ENCODE data around the gene ARHGAP27. TPM values are rescaled to one million over a fixed set of nuclear protein-coding genes. Genes with fewer than 3 reads are reported as not detected.

ARHGAP27 gene
- total and polyA plus RNA-seq, 2 experiments from 2014 or later = 21.1 to 27.9 TPM

DNA sequence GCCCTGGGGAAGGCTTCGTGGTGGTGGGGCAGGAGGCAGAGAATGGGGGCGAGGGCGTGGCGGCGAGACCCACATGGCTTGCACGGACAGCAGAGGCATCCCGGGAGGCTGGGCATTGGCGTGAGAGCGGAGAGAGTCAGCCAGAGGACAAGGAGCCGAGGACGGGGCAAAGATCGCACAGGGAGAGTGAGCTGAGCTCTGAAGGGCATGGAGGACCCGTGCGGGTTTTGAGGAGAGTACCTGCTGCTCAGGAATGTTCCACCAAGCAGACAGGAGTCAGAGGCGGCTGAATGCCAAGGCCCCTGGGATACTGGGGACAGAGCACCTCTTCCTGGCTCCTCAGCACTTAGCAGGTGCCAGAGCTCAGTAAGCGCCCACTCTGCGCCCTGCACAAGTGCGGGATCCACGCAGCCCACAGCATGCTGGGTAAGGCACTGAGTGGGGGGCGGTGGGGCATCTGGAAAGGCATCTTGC, 47.8 kb downstream of the ARHGAP27 start:
- Histone ChIP-seq H4K20me1 (ENCODE audit: insufficient read depth, poor library complexity, severe bottlenecking) (no peaks in the 10 kb centered on the region), H3K4me3 (no peak overlapping the region), H3K27me3 (no peaks in the 10 kb centered on the region), H3K9me3 (ENCODE audit: low read depth) (no peaks in the 10 kb centered on the region), H3K4me2 (no peak overlapping the region), H3K9me2 (replicated peaks; ENCODE audit: insufficient read depth) (no peaks in the 10 kb centered on the region), H3K79me2 (no peaks in the 10 kb centered on the region), H2AFZ (no peak overlapping the region), H3K36me3 (replicated peaks; ENCODE audit: insufficient read depth, low read depth) (no peaks in the 10 kb centered on the region), H3K27ac (no peak overlapping the region), H3K4me1 (ENCODE audit: insufficient read depth) (no peaks in the 10 kb centered on the region)
- no peak for TF ChIP-seq EZH2 (IDR thresholded peaks at IDR 0.05; ENCODE audit: borderline replicate concordance)
- no peak for DNase-seq (ENCODE audit: low spot score)
- WGBS (ENCODE audit: low lambda C conversion rate, missing lambda C conversion rate) = 91% methylated on average over 15 of the region's 20 CpGs

DNA sequence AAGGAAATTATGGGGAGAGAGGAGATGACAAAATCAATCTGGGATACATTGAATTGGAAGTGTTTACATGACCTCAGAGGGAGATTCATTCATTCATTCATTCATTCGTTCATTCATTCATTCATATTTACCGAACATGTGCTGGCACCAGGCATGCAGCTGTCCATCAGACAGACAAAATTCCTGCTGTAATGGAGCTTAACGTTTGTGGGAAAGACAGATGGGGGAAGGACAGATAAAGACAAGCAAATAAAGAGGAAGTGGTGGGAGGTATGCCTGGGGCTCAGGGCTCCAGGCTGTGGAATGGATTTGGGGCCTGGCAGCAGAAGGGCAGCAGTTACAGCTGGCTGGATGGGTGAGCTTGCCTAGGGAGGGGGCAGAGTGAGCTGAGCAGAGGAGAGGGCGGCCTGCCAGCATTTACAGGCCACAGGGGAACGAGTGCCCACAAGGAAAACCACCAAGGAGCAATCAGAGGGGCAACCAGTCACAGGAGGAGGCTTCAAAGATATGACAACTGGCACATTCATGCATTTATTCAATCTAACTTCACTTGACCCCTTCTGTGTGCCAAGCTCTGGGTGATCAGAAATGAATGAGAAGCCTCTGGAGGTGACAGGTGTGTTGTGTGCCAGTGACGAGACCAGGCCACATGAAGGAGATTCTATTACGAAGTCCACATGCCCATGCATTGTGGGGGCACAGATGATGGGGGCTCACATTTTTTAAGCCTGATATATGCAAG, 48.5 kb downstream of the ARHGAP27 start:
- Histone ChIP-seq H3K27ac (no peak overlapping the region), H3K9me2 (replicated peaks; ENCODE audit: insufficient read depth) (no peaks in the 10 kb centered on the region), H3K79me2 (no peaks in the 10 kb centered on the region), H3K36me3 (replicated peaks; ENCODE audit: insufficient read depth, low read depth) (no peaks in the 10 kb centered on the region), H3K4me1 (ENCODE audit: insufficient read depth) (no peaks in the 10 kb centered on the region), H3K4me3 (no peak overlapping the region), H2AFZ (no peak overlapping the region), H3K4me2 (no peak overlapping the region), H3K27me3 (no peaks in the 10 kb centered on the region), H4K20me1 (ENCODE audit: insufficient read depth, poor library complexity, severe bottlenecking) (no peaks in the 10 kb centered on the region), H3K9me3 (ENCODE audit: low read depth) (no peaks in the 10 kb centered on the region)
- TF ChIP-seq EZH2 (IDR thresholded peaks at IDR 0.05; ENCODE audit: borderline replicate concordance) = no peak
- TF ChIP-seq, protein P1, sequence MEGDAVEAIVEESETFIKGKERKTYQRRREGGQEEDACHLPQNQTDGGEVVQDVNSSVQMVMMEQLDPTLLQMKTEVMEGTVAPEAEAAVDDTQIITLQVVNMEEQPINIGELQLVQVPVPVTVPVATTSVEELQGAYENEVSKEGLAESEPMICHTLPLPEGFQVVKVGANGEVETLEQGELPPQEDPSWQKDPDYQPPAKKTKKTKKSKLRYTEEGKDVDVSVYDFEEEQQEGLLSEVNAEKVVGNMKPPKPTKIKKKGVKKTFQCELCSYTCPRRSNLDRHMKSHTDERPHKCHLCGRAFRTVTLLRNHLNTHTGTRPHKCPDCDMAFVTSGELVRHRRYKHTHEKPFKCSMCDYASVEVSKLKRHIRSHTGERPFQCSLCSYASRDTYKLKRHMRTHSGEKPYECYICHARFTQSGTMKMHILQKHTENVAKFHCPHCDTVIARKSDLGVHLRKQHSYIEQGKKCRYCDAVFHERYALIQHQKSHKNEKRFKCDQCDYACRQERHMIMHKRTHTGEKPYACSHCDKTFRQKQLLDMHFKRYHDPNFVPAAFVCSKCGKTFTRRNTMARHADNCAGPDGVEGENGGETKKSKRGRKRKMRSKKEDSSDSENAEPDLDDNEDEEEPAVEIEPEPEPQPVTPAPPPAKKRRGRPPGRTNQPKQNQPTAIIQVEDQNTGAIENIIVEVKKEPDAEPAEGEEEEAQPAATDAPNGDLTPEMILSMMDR (IDR thresholded peaks at IDR 0.05; ENCODE audit: poor library complexity) = no peak
- TF ChIP-seq EZH2phosphoT487 (IDR thresholded peaks at IDR 0.05; ENCODE audit: low read depth, severe bottlenecking, unreplicated experiment) = no peak
- DNase-seq (ENCODE audit: low spot score) = no peak
- 72% methylated on average over 7 of the region's 7 CpGs for WGBS (ENCODE audit: low lambda C conversion rate, missing lambda C conversion rate)

DNA sequence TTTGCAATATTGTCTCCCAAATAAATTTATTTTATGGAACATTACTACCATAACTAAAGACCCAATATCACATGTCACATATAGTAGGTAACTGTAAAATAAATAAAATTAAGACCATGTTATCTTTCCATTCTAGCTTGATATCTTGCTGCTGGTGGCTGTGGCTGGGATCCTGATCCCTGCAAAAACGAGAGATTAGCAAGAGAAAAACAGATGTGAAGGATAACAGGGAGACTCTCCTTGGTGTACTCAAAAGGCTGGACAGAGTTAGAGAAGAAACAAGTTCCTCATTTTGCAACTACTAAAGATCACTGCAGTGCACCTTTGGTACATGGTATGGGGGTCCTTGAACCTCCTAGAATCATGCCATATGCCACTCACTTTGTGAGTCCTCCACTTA, 49.7 kb downstream of the ARHGAP27 start:
- 38% methylated on average over 1 of the region's 1 CpG for WGBS (ENCODE audit: low lambda C conversion rate, missing lambda C conversion rate)
- Histone ChIP-seq H3K4me2 (no peak overlapping the region), H2AFZ (no peak overlapping the region), H3K9me2 (replicated peaks; ENCODE audit: insufficient read depth) (no peaks in the 10 kb centered on the region), H3K36me3 (replicated peaks; ENCODE audit: insufficient read depth, low read depth) (no peaks in the 10 kb centered on the region), H3K9me3 (ENCODE audit: low read depth) (no peaks in the 10 kb centered on the region), H3K4me1 (ENCODE audit: insufficient read depth) (no peaks in the 10 kb centered on the region), H3K4me3 (no peak overlapping the region), H3K79me2 (no peaks in the 10 kb centered on the region), H3K27me3 (no peaks in the 10 kb centered on the region), H4K20me1 (ENCODE audit: insufficient read depth, poor library complexity, severe bottlenecking) (no peaks in the 10 kb centered on the region), H3K27ac (no peak overlapping the region)
- DNase-seq (ENCODE audit: low spot score) = no peak
- TF ChIP-seq EZH2phosphoT487 (IDR thresholded peaks at IDR 0.05; ENCODE audit: low read depth, severe bottlenecking, unreplicated experiment) (no peak), EZH2 (IDR thresholded peaks at IDR 0.05; ENCODE audit: borderline replicate concordance) (no peak)
- TF ChIP-seq, protein P1 (IDR thresholded peaks at IDR 0.05; ENCODE audit: poor library complexity) = no peak

DNA sequence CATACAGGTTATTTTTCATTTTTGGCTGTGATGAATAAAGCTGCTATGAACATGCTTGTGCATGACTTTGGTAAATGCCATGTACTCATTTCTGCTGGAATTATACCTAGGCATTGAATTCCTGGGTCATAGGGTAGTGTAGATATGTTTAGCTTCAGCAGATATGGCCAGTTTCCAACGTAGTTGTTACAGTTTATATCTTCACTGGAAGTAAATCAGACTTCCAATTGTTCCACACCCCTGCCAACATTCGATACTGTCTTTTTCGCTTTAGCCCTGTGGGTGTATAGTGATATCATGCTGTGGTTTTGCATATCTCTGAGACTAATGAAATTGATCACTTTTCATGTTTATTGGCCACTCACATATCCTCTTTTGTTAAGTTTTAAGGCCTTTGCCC, 50.4 kb downstream of the ARHGAP27 start:
- H3K9me3 ChIP-seq (ENCODE audit: low read depth) = no peaks in the 10 kb centered on the region
- no peak overlapping the region for H3K4me2 ChIP-seq
- no peaks in the 10 kb centered on the region for H3K4me1 ChIP-seq (ENCODE audit: insufficient read depth)
- H3K27me3 ChIP-seq = no peaks in the 10 kb centered on the region
- H4K20me1 ChIP-seq (ENCODE audit: insufficient read depth, poor library complexity, severe bottlenecking) = no peaks in the 10 kb centered on the region
- H3K4me3 ChIP-seq = no peak overlapping the region
- WGBS (ENCODE audit: low lambda C conversion rate, missing lambda C conversion rate) = 77% methylated on average over 3 of the region's 3 CpGs
- no peak overlapping the region for H3K27ac ChIP-seq
- TF ChIP-seq, protein P1 (IDR thresholded peaks at IDR 0.05; ENCODE audit: poor library complexity) = no peak
- TF ChIP-seq EZH2phosphoT487 (IDR thresholded peaks at IDR 0.05; ENCODE audit: low read depth, severe bottlenecking, unreplicated experiment) (no peak), EZH2 (IDR thresholded peaks at IDR 0.05; ENCODE audit: borderline replicate concordance) (no peak)
- no peaks in the 10 kb centered on the region for H3K79me2 ChIP-seq
- no peaks in the 10 kb centered on the region for H3K9me2 ChIP-seq (replicated peaks; ENCODE audit: insufficient read depth)
- H2AFZ ChIP-seq = no peak overlapping the region
- H3K36me3 ChIP-seq (replicated peaks; ENCODE audit: insufficient read depth, low read depth) = no peaks in the 10 kb centered on the region
- DNase-seq (ENCODE audit: low spot score) = no peak

Measured in hepatocyte (in vitro differentiated cells).